MM.1S (cell line): ENCODE measurements around the gene OLIG2.

Experiments
- CTCF ChIP-seq: fragments of 300-600 bp; sonication (generic); IDR thresholded peaks from 2 replicates; pipeline ENCODE4 v1.5.1; 2016; ENCODE audit warnings: antibody characterized with exemption, low read length, mixed read lengths
- EZH2 ChIP-seq: fragments of 300-600 bp; sonication (generic); optimal IDR thresholded peaks from 2 replicates; pipeline ENCODE3; 2017; ENCODE audit warnings: low read depth, mild to moderate bottlenecking, antibody characterized with exemption, low read length, mixed read lengths
- EZH2phosphoT487 ChIP-seq: fragments of 300-600 bp; sonication (generic); IDR thresholded peaks from 2 replicates; pipeline ENCODE4 v1.6.1; 2018; ENCODE audit warnings: antibody characterized with exemption, low read length

GRCh38 chr21:33028287-33028670 is 2.5 kb downstream of the OLIG2 start:
- TF ChIP-seq EZH2phosphoT487 (no peak), CTCF (no peak), EZH2 (no peak)
